ENCODE results near the gene FOXJ1.

Gene FOXJ1

DNA sequence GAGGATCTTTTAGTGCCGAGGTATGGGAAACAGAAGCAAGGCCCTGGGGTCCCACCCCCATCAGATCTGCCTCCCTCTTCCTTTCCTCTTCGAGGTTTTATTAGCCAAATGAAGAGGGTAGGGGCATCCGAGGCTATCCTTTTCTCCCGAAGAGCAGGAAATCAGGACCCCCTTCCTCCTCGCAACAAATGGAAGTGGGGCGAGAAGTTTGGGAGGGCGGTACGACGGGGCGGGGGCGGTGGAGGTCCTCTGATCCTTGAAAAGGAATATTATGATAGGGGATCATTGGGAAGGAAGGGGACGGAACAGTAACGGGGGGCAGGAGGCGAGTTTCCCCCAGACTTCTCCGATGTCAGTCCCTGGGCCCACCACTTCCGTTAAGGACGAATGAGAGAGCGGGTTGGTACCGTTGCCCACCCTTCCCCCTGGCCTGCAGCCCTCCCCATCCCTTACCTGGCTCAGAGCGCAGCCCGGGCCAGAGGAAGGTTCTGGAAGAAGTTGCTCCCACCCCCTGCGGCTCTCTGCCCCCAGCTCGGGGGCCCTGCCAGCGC, 309 bp downstream of the FOXJ1 start:
- no peak for DNase-seq

DNA sequence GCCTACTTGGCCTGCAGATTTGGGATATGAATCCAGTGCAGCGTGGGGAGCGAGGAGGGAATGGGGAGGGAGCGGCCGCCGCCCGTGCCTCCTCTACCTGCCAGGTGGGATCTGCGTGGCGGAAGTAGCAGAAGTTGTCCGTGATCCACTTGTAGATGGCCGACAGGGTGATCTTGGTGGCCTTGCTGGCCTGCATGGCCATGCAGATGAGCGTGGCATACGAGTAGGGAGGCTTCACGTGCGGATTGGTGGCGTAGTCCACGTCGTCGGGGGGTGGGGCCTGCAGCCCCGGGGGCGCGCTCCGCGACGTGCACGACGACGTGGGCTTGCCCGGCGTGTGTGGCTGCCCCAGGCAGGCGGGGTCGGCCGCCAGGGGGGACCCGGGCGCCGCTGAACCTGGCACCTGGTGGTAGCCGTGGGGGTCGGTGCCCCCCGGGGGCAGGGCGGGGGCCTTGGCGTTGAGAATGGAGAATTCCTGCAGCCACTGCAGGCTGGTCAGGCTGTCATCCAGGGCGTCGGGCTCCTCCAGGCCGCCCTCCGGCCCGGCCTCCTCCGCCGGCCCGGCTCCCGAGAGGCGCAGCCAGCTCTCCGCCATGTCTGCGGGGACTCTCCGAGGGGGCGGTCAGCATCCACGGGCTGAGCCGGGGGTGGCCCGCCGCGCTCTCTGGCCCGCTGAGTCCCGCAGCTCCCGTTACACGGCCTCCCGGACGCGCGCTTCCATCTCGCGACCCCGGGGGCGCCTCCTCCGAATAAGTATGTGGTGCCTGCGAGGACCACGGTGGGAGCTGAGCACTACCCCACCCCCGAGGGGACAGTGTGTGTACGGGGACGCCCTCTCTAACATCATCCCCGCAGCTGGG, 1.0 kb downstream of the FOXJ1 start:
- DNase-seq: no peak

DNA sequence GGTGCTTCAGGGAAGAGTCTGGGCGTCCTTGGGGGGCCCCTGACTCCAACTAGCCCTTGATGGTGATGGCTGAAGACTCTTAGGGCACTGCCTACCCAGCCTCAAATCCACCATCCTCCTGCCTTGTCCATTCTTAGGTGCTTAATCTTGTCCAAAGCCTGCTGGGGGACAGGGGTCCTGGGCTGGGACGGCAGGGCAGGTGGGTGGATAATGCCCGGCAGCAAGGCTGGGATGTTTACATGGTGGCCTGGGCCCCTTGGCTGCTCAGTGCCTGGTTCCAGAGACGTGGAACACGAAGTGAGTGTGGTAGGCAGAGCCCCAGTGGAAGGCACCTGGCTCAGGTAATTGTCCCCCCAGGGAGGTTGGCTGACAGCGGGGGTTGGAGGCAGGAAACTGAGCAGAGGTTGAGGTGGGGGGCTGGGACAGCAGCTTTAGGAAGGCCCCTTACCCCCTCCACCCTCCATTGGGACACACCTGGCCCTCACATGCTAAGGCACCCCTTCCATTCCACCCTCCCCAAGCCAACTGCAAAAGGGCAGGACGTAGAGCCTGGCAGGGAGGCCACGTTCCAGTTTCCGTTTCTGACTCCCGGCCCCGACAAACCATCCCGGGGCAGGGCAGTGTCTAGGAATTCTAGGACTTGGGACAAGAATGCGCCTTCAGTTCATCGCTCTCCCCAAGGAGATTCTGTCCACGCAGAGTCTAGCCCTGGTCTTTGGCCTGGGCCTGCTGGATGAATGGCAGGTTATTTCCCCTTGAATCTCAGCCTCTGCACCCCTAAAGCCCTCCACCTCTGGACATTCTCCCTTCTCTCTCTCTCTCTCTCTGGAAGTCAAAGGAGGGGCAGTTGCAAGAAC, 1.9 kb downstream of the FOXJ1 start:
- DNase-seq: no peak

DNA sequence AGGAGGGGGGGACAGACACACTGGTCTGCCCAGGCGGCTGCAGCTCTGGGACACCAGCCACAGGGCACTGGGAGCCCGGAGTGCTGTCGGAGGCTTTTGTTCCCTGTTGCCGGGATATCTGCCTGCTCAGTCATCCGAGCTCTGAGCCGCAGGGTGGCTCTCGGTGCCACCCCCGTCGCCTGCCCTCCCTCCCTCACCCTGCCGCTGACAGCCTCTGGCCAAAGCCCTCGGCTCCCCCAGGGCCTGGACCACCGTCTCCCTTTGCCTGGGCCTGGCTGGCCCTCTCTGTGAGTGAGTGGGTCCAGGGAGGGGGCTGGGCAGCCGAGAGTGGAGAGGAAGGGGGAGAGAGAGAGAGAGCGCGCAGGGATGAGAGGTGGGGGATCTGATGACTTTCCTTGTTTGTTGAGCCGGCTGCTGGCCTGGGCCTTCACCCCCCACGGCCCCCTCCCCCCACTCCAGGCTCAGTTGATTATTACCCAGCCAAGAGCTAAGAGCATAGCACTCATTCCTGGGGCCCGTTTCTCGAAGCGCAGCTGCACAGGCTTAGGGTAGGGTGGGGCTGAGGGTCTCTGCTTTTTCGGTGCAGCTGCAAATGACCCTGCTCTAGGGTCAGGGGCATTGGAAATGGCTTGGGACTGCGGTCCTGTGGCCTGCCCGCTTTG, 2.7 kb downstream of the FOXJ1 start:
- no peak for DNase-seq

DNA sequence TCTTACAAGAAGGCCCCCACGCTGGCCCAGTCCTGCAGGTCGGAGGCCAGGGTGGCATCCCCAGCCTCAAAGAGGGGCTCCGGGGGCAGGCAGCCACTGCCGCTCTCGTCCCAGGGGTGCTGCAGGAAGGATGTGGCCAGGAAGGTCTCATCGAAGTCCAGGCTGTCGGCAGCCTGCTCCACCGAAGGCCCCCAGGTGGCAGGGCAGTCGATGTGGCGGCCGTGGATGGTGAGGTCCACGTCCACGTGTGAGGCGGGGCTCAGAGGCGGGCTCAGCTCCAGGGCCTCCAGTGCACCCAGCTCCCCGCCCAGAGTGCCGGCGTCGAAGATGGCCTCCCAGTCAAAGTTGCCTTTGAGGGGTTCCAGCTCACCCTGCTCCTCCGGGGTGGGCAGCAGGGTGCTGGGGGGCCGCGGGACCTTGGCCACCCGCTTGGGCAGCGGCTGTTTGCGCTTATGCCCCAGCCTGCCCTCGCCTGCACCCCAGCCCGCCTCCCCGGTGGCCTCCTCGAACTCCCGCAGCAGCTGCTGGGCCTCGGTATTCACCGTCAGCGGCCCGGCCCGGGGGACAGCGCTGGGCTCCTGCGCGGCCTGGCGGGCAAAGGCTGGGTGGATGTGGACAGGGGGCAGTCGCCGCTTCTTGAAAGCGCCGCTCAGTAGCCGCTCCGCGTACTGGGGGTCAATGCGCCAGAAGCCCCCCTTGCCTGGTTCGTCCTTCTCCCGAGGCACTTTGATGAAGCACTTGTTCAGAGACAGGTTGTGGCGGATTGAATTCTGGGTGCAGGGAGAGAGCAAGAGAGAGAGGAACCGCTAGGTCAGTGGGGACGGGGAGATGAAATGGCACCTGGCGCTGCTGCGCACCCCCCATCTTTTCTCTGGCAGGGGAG, 3.5 kb downstream of the FOXJ1 start:
- no peak for DNase-seq

DNA sequence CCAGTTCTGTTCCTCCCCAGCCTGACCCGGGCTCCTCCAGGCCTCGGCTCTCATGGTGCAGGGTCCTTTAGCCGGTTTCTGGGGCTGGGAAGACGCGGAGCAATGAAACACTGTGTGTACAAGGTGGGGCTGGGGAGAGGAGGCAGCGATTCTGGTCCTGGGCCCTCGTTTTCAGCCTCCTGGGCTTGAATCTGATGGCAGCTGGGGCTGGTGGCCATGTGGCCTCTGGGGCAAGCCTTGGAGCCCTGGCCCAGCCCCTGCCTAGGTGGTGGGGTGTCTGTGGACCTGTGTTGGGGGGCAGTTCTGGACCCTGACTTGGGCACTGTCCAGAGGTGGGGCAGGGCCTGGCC, 4.1 kb downstream of the FOXJ1 start:
- no peak for DNase-seq

DNA sequence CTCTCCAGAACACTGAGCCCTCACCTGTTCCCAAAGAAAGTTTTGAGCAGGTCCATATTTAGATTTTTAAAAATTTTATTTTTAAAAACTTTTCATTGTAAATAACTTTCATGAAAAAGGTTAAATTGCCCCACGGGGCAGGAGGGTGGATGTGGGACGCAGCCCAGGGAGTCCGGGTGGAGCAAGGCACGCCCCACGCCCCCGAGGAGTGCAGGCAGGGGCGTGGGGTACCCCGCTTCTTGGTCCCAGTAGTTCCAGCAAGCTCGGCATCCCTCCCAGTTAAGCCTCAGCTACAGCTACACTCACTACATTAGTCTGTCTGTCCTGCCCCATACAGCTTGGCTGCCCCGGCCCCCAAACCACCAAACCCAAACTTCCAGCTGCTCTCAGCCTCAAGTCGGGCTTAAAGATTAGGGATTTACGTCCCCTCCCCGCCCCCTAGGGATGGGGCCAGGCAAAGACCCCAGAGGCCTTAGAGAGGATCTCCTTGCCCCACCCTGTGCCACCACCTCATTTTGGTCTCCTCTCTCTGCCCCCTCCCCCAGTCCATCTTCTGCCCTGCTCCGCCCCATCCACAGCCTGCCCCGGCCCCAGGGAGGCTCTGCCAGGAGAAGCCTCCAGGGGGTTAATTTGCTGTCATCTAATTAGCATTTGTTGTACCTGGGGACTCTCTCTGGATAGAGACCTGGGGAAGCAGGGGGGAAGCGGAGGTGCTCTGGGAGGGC, 4.6 kb downstream of the FOXJ1 start:
- no peak for DNase-seq

DNA sequence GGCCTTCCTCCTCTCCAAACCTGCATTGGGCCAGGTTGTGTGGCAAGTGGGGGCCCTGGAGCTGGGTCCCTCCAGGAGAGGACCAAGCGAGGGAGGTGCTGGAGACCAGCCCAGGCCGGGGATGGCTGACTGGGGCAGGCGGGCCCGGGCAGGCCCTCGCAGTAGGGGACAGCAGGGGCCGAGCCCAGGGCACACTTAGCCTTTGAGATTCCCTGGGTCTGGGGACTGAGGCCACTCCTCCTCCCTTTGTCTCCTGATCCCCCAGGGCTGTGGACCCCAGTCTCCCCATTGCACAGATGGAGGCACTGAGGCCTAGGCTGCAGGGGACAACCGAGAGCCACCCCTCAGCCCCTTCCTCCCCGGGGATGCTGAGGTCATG, 5.2 kb downstream of the FOXJ1 start:
- DNase-seq: no peak

DNA sequence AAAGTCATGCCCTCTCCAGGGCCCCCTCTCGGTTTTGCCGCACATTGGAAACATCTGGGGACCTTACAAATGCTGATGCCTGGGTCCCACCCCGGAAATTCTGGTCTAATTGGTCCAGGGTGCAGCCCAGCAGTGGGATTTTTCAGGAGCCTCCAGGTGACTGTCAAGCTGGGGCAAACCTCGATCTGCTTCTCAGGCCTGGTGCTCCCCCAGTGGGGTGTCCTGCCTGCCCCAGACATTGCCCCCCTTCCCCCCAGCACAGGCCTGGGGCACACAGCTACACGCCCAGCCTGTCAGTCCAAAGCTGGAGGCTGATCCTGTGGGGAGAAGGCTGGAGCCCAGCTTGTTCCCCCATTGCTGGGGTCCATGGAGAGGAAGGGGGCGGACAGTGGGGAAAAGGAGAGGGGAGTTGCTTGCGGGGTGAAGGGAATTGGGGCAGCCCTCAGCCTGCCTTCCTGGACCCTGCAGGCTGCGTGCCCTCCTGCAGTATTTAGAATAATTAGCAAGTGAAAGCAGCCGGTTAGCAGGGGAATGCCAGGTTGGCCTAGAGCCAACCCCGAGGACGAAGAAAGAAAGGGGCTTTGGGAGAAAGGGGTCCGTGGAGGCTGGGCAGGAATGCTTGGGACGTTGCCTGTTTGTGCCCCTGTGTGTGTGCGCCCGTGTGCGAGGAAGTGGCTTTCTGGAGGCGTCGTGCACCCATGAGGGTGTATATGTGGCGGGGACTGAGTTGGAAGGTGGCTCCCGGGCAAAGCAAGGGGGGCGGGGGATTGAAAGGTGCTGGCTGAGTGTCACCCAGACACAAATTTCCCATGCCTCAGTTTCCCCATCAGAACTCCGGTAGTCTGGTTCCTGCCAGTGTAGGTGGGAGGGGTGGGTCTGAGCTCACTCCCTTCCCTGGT, 5.9 kb downstream of the FOXJ1 start:
- DNase-seq: no peak

DNA sequence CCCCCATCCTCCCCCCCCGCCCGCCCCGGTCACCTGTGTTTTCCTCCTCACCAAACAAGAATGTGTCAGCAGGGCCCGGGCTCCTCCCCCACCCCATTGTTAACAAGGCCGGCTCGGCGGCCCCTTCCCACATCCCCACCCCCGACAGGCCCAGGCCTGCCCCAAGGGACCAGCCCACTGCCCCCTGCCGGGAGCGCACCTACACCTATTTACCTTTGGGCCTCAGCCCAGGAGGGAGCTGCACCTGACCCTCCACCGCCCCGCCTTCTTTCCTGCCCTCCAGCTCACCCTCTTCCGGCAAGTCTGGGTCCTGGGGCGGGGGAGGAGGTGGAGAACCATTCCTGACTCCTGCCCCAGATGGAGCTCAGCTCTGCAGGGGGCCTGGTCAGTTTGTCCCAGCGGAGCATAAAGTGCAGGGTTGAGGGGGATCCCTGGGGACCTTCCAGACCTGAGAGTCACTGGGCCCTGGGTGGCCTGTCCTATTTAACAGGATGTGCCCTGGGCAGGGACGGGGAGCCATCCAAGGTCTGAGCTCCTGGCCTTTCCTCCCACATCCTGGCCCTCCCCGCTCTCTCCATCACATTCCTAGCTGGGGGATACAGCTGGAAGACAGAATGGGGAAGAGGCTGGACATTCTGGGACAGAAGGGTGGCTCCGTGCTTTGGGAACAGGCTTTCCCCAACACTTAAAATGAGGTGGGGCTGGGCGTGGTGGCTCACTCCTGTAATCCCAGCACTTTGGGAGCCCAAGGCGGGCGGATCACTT, 8.3 kb downstream of the FOXJ1 start:
- no peak for DNase-seq

DNA sequence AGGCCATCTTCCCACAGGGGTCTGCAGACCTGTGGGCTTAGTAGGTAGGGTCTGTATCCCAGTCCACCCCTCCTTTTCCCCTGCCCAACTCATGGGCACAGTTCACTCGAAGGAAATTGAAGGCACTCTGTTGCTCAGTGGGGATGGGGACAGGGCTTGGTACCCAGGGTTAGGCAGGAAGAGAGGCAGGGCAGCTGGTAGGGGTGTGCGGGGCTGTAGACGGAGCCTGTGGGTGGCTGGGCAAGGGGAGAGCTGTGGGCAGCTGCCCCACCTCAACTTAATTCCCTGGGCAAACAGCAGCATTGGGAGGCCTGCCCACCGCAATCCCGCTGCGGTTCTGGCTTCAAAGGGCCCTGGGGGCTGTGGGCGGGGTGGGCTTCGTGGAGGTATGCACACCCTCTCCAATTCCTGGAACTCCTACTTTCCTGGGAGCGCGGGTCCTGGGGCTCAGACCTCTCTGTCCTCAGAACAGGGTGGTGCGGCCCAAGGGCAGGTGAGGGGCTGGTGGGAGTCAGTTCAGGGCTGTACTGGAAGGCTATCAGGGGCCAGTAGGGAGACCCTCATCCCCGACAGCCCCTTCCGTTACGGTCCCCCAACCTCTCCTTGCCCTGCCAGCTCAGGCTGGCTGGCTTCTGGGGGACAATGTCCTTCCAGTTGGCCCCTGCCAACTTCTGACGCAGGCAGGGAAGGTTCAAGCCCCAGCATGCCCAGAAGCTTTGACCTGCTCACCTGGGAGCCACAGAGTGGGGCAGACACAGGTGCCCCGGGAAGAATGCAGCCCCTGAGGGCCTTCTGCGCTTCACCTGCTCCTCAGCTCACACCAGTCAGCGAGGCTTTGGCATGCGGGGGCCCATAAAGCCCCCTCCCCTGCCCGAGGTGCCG, 9.1 kb downstream of the FOXJ1 start:
- no peak for DNase-seq

DNA sequence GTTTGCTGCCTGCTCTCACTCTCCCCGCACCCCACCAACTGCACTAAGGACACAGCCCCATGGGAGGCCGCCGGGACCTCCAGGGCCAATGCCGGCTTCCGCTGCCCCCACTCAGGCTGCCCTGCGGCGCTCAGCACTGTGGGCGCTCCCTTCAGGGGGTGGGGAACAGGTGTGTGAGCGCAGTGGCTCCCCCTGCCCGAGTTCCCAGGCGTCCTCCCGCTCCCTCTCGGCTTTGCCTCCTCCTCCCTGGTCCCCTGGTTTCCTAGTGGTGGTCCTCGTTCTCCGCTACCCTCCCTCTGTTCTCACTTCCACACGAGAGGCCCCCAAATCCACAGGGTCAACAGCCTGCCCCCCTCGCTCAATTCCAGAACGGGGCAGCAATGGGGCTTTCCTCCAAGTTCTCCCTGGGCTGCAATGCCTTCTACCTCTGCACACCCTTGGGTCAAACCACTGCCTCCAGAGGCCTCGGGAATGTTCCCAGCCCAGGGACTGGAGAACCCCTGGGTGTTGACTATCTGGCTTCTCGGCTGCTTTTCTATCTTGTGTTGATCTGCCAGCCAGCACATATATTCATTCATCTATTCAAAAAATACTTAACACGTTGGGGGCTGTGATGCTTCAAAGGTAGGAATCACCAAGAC, 9.9 kb downstream of the FOXJ1 start:
- DNase-seq: no peak

DNA sequence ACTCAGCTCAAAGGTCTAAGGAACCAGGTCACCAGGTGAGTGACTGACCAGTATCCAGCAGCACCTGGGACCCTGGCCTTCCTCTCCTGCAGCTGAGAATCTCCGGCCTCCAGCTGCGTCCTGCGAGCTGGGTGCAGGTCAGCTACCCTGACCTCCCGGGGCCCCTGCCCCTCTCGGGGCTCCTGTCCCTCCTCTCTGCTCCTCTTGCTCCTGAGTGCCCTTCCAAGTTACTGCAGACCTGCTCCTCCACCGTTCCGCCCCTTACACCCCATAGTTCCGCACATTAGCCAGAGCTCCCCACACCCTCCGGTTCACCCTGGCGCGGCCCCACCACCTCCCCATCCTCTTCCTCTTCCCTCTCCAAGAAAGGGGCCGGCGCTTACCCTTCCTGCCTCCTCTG, 10.6 kb downstream of the FOXJ1 start:
- DNase-seq: no peak

DNA sequence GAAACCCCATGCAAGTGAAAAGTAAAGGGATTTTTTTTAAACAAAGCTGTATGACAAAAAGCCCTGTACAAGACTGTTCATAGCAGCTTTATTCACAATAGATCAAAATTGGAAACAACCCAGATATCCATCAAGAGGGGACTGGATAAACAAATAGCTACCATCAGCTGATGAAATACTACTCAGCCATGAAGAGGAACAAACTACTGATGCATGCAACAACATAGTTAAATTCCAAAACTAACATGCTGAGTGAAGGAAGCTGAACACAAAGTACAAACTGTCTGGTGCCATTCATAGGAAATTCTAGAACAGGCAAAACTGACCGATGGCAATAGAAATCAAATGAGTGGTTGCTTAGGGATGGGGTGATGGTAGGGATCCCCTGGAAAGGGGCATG, 15.1 kb downstream of the FOXJ1 start:
- DNase-seq: no peak

DNA sequence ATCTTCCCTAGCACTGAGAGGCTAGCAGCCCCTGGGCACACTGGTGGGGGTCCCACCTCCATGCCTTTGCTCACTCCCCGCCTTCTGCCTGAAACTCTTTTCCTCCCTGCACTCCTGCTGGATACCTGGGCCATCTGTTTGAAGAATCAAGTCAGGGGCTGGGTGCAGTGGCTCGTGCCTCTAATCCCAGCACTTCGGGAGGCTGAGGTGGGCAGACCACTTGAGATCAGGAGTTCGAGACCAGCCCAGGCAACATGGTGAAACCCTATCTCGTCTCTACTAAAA, 15.7 kb downstream of the FOXJ1 start:
- no peak for DNase-seq

DNA sequence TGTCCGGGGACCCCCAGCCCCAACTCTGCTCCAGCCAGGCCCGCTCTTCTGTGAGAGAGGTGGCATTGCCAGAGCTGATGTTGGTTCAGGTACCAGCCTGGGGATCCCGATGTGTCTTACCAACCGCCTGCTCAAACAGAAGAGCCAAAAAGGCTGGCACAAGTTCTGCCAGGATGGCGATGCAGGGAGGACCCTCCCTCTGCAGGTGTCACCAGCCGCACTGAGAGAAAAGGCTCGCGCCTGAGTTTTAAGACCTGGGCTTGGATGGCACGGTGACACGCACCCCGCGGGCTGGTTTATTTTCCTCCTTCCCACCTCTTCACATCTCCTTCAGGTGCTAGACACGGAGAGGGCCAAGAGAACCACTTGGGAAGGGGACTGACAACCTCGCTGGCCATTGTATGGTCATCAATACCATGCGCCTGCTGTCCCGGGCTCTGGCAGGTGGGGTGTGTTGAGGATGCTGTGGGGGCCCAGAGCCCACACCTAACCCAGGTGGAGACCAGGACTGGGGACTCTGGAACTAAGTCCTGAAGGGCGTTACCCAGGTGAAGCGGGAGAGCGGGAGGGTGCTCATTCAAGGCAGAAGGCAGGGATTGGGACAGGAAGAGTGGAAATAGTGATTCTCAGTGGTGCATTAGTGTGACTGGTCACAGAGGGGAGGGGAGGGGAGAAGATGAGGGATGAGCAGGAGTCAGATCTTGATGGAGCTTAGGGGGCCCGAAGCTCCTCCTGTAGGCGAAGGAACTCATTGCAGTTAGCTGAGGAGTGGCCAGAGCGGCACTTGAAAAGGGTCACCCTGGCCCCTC, 16.3 kb downstream of the FOXJ1 start:
- peak; percentile 20 for DNase-seq
